Measurements from ENCODE around the gene ARAP2.
"Not testable (repeated sequence)": the region's sequence is repeated elsewhere in the genome, so short reads cannot be mapped to it uniquely, and the experiment has no call there.

The ARAP2 gene

DNA sequence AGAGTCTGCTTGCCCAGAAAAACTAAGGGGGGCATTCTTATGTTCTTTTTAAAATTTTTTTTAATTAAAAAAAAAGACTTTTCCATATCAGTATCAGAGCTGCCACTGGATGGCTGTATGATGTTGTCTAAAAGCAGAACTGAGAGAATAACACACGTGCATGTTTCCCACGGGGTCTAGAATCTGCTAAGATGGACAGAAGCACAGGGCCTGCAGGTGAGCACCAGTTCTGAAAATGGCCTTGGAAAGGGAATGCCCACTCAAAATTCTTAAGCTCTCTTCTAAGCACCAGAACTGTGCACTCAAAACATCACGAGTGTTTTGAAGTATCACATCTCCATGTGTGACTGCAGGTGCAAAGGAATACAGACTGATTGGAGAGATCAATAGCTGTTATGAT is 61.1 kb downstream of the ARAP2 start:
- Mint-ChIP-seq H3K4me1 (no peaks in the 10 kb centered on the region), H3K27me3 (ENCODE audit: low read depth, poor library complexity) (no peaks in the 10 kb centered on the region), H3K9me3 (no peaks in the 10 kb centered on the region), H3K27ac (no peak overlapping the region), H3K36me3 (ENCODE audit: low read depth) (no peaks in the 10 kb centered on the region), H3K4me3 (no peak overlapping the region)
- DNase-seq, result no peak
- TF ChIP-seq CTCF (IDR thresholded peaks at IDR 0.05), result no peak

DNA sequence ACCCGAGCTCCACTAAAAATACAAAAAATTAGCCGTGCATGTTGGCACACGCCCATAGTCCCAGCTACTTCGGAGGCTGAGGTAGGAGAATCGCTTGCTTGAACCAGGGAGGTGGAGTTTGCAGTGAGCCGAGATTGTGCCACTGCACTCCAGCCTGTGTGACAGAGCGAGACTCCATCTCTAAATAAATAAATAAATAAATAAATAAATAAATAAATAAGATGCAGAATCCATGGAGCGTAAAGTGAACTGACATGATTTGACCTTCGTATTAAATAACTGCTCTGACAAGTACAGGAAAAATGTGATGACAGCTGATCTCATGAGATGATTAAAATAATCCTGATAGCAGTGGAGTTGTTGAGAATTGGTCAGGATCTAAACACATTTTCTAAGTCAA is 62.0 kb downstream of the ARAP2 start:
- DNase-seq; H3K9me3 Mint-ChIP-seq; H3K36me3 Mint-ChIP-seq (ENCODE audit: low read depth); H3K27ac Mint-ChIP-seq; H3K4me1 Mint-ChIP-seq; H3K4me3 Mint-ChIP-seq; H3K27me3 Mint-ChIP-seq (ENCODE audit: low read depth, poor library complexity): not testable (repeated sequence)

- H3K27ac Mint-ChIP-seq, result no peak overlapping the region
- no peak overlapping the region for H3K4me3 Mint-ChIP-seq
Measured at GRCh38 chr4:36180206-36180605, 64.1 kb downstream of the ARAP2 start.

DNA sequence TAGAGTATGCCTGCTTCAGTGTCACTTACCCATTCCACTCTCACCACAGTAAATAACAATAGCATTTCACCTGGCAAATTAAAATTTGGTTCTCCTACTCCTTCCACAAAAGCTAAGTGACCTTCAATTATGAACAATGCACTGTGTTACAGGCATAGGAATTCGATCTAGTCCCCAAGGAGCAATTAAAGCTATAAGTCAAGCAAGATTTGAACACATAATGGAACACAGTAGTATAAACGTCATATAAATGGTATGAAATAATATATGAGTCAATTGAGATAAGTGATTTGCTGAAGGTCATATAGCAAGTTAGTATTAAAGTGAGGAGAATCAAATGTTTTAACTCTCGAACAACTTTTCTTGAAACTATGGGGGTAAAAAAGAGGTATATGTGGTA is 65.8 kb downstream of the ARAP2 start:
- no peaks in the 10 kb centered on the region for H3K36me3 Mint-ChIP-seq (ENCODE audit: low read depth)
- TF ChIP-seq CTCF (IDR thresholded peaks at IDR 0.05), result no peak
- H3K27me3 Mint-ChIP-seq (ENCODE audit: low read depth, poor library complexity), result no peaks in the 10 kb centered on the region

More at GRCh38 chr4:36180206-36180605, 64.1 kb downstream of the ARAP2 start:
- no peak for TF ChIP-seq CTCF (IDR thresholded peaks at IDR 0.05)
- Mint-ChIP-seq H3K27me3 (ENCODE audit: low read depth, poor library complexity) (no peaks in the 10 kb centered on the region), H3K4me1 (no peaks in the 10 kb centered on the region), H3K36me3 (ENCODE audit: low read depth) (no peaks in the 10 kb centered on the region), H3K9me3 (no peaks in the 10 kb centered on the region)
- no peak for DNase-seq

DNA sequence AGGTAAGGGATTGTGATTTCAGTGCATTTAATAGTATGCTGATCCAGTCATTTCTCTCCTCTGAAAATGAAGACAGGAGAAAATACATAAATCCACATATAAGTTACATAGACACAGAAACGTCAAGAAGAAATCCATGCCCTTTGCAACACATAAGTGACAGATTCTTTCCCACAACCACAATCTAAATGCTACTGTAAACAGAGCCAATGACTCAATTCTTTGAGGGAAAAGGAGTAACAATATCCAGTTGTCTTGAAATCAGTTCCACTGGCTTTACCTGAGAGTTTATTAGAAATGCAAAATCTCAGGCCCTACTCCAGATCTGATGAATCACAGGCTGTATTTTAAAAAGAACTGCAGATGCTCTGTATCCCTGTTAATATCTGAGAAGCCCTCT is 66.4 kb downstream of the ARAP2 start:
- DNase-seq, result no peak
- no peak overlapping the region for H3K4me3 Mint-ChIP-seq
- no peak for TF ChIP-seq CTCF (IDR thresholded peaks at IDR 0.05)
- no peaks in the 10 kb centered on the region for H3K9me3 Mint-ChIP-seq
- H3K36me3 Mint-ChIP-seq (ENCODE audit: low read depth), result no peaks in the 10 kb centered on the region
- no peaks in the 10 kb centered on the region for H3K27me3 Mint-ChIP-seq (ENCODE audit: low read depth, poor library complexity)
- H3K27ac Mint-ChIP-seq, result no peak overlapping the region
- H3K4me1 Mint-ChIP-seq, result no peaks in the 10 kb centered on the region

More for the DNA sequence above, 65.8 kb downstream of the ARAP2 start:
- Mint-ChIP-seq H3K9me3 (no peaks in the 10 kb centered on the region), H3K27ac (no peak overlapping the region), H3K4me3 (no peak overlapping the region), H3K4me1 (no peaks in the 10 kb centered on the region)
- no peak for DNase-seq

DNA sequence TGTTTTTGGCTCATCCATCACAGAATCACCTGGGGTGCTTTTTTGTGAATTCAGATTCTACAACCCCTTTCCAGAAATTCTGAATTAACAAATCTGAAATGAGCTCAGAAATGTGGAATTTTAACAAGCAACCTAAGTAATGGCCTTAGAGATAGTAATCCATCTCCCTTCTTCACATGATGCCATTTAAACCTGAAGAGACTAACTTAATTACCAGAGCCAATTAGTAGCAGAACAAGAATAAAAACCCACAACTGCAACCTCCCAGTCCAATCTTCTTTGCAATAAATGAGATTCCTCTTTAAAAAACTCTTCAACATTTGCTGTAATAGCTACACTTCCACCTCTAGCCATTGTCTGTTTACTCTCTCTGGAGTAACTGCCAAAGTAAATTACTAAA is 69.7 kb downstream of the ARAP2 start:
- DNase-seq, result no peak
- Mint-ChIP-seq H3K36me3 (ENCODE audit: low read depth) (no peaks in the 10 kb centered on the region), H3K27me3 (ENCODE audit: low read depth, poor library complexity) (no peaks in the 10 kb centered on the region), H3K9me3 (no peaks in the 10 kb centered on the region), H3K4me1 (no peaks in the 10 kb centered on the region), H3K27ac (no peak overlapping the region), H3K4me3 (no peak overlapping the region)
- no peak for TF ChIP-seq CTCF (IDR thresholded peaks at IDR 0.05)
